ENCODE results near the gene ABHD13. TPM values are rescaled to one million over a fixed set of nuclear protein-coding genes. Genes with fewer than 3 reads are reported as not detected.
A peak's percentile ranks its signal among the peaks of the same experiment; 100 is the strongest.

ABHD13 gene
- polyA plus RNA-seq (2012; ENCODE audit: low read depth, missing spikeins) = 4.0 TPM

- TF ChIP-seq SPI1 (IDR thresholded peaks at IDR 0.05; ENCODE audit: low read depth, low read length) = no peak
- peak; percentile 55 for TF ChIP-seq TAF1 (IDR thresholded peaks at IDR 0.05; ENCODE audit: low read depth, low read length)
- no peak for TF ChIP-seq PAX5 (IDR thresholded peaks at IDR 0.05; ENCODE audit: insufficient read depth, low read length, severe bottlenecking)
- peak; percentile 70; the same call in 1 of the 2 replicates for TF ChIP-seq POLR2A (IDR thresholded peaks at IDR 0.05; ENCODE audit: low read depth, low read length)
- peak; percentile 56; the same call in 1 of the 2 replicates for TF ChIP-seq POU2F2 (IDR thresholded peaks at IDR 0.05; ENCODE audit: low read depth, low read length)
- TF ChIP-seq POLR2AphosphoS5 (IDR thresholded peaks at IDR 0.05; ENCODE audit: low read depth, low read length) = peak; percentile 70
- DNase-seq (ENCODE audit: insufficient read length, low spot score) = peak; percentile 85
- FAIRE-seq = peak; percentile 92
Measured at GRCh38 chr13:108218044-108218974, at the start of gene ABHD13. Gene ABHD13 (plus strand): TSS chr13:108218392. CDS start chr13:108229219, 10,827 bp downstream.

- TF ChIP-seq TAF1 (IDR thresholded peaks at IDR 0.05; ENCODE audit: low read depth, low read length) (no peak), POLR2A (IDR thresholded peaks at IDR 0.05; ENCODE audit: low read depth, low read length) (no peak), PAX5 (IDR thresholded peaks at IDR 0.05; ENCODE audit: insufficient read depth, low read length, severe bottlenecking) (no peak), POLR2AphosphoS5 (IDR thresholded peaks at IDR 0.05; ENCODE audit: low read depth, low read length) (no peak), POU2F2 (IDR thresholded peaks at IDR 0.05; ENCODE audit: low read depth, low read length) (no peak), SPI1 (IDR thresholded peaks at IDR 0.05; ENCODE audit: low read depth, low read length) (no peak)
- DNase-seq (ENCODE audit: insufficient read length, low spot score) (no peak), FAIRE-seq (no peak)
Measured at GRCh38 chr13:108168929-108169328, 49.3 kb upstream of the ABHD13 start.

GRCh38 chr13:108176685-108177274, 41.4 kb upstream of the ABHD13 start:
- no peak for FAIRE-seq
- no peak for TF ChIP-seq PAX5 (IDR thresholded peaks at IDR 0.05; ENCODE audit: insufficient read depth, low read length, severe bottlenecking)
- TF ChIP-seq POU2F2 (IDR thresholded peaks at IDR 0.05; ENCODE audit: low read depth, low read length) = no peak
- TF ChIP-seq TAF1 (IDR thresholded peaks at IDR 0.05; ENCODE audit: low read depth, low read length) = no peak
- TF ChIP-seq POLR2A (IDR thresholded peaks at IDR 0.05; ENCODE audit: low read depth, low read length) = no peak
- TF ChIP-seq POLR2AphosphoS5 (IDR thresholded peaks at IDR 0.05; ENCODE audit: low read depth, low read length) = no peak
- TF ChIP-seq SPI1 (IDR thresholded peaks at IDR 0.05; ENCODE audit: low read depth, low read length) = no peak
- DNase-seq (ENCODE audit: insufficient read length, low spot score) = peak; percentile 9

GRCh38 chr13:108178078-108178477, 40.1 kb upstream of the ABHD13 start:
- FAIRE-seq (no peak), DNase-seq (ENCODE audit: insufficient read length, low spot score) (no peak)
- TF ChIP-seq POLR2A (IDR thresholded peaks at IDR 0.05; ENCODE audit: low read depth, low read length) (no peak), POLR2AphosphoS5 (IDR thresholded peaks at IDR 0.05; ENCODE audit: low read depth, low read length) (no peak), TAF1 (IDR thresholded peaks at IDR 0.05; ENCODE audit: low read depth, low read length) (no peak), POU2F2 (IDR thresholded peaks at IDR 0.05; ENCODE audit: low read depth, low read length) (no peak), SPI1 (IDR thresholded peaks at IDR 0.05; ENCODE audit: low read depth, low read length) (no peak)

- no peak for DNase-seq (ENCODE audit: insufficient read length, low spot score)
- FAIRE-seq = no peak
- no peak for TF ChIP-seq SPI1 (IDR thresholded peaks at IDR 0.05; ENCODE audit: low read depth, low read length)
- TF ChIP-seq TAF1 (IDR thresholded peaks at IDR 0.05; ENCODE audit: low read depth, low read length) = no peak
- no peak for TF ChIP-seq POU2F2 (IDR thresholded peaks at IDR 0.05; ENCODE audit: low read depth, low read length)
- TF ChIP-seq POLR2A (IDR thresholded peaks at IDR 0.05; ENCODE audit: low read depth, low read length) = no peak
- no peak for TF ChIP-seq POLR2AphosphoS5 (IDR thresholded peaks at IDR 0.05; ENCODE audit: low read depth, low read length)
- TF ChIP-seq PAX5 (IDR thresholded peaks at IDR 0.05; ENCODE audit: insufficient read depth, low read length, severe bottlenecking) = no peak
Measured at GRCh38 chr13:108182652-108183051, 35.5 kb upstream of the ABHD13 start.

- FAIRE-seq = no peak
- TF ChIP-seq POU2F2 (IDR thresholded peaks at IDR 0.05; ENCODE audit: low read depth, low read length) = no peak
- no peak for TF ChIP-seq PAX5 (IDR thresholded peaks at IDR 0.05; ENCODE audit: insufficient read depth, low read length, severe bottlenecking)
- TF ChIP-seq POLR2A (IDR thresholded peaks at IDR 0.05; ENCODE audit: low read depth, low read length) = no peak
- TF ChIP-seq SPI1 (IDR thresholded peaks at IDR 0.05; ENCODE audit: low read depth, low read length) = no peak
- TF ChIP-seq TAF1 (IDR thresholded peaks at IDR 0.05; ENCODE audit: low read depth, low read length) = no peak
- TF ChIP-seq POLR2AphosphoS5 (IDR thresholded peaks at IDR 0.05; ENCODE audit: low read depth, low read length) = no peak
- DNase-seq (ENCODE audit: insufficient read length, low spot score) = no peak
Measured at GRCh38 chr13:108185223-108185622, 33.0 kb upstream of the ABHD13 start.

GRCh38 chr13:108188260-108188659, 29.9 kb upstream of the ABHD13 start:
- DNase-seq (ENCODE audit: insufficient read length, low spot score) = no peak
- no peak for FAIRE-seq
- no peak for TF ChIP-seq PAX5 (IDR thresholded peaks at IDR 0.05; ENCODE audit: insufficient read depth, low read length, severe bottlenecking)
- TF ChIP-seq POLR2A (IDR thresholded peaks at IDR 0.05; ENCODE audit: low read depth, low read length) = no peak
- TF ChIP-seq TAF1 (IDR thresholded peaks at IDR 0.05; ENCODE audit: low read depth, low read length) = no peak
- TF ChIP-seq SPI1 (IDR thresholded peaks at IDR 0.05; ENCODE audit: low read depth, low read length) = no peak
- no peak for TF ChIP-seq POU2F2 (IDR thresholded peaks at IDR 0.05; ENCODE audit: low read depth, low read length)
- TF ChIP-seq POLR2AphosphoS5 (IDR thresholded peaks at IDR 0.05; ENCODE audit: low read depth, low read length) = no peak

GRCh38 chr13:108190897-108191296, 27.3 kb upstream of the ABHD13 start:
- no peak for DNase-seq (ENCODE audit: insufficient read length, low spot score)
- no peak for FAIRE-seq
- TF ChIP-seq POLR2A (IDR thresholded peaks at IDR 0.05; ENCODE audit: low read depth, low read length) = no peak
- TF ChIP-seq POLR2AphosphoS5 (IDR thresholded peaks at IDR 0.05; ENCODE audit: low read depth, low read length) = no peak
- TF ChIP-seq PAX5 (IDR thresholded peaks at IDR 0.05; ENCODE audit: insufficient read depth, low read length, severe bottlenecking) = no peak
- no peak for TF ChIP-seq TAF1 (IDR thresholded peaks at IDR 0.05; ENCODE audit: low read depth, low read length)
- no peak for TF ChIP-seq SPI1 (IDR thresholded peaks at IDR 0.05; ENCODE audit: low read depth, low read length)
- TF ChIP-seq POU2F2 (IDR thresholded peaks at IDR 0.05; ENCODE audit: low read depth, low read length) = no peak

- TF ChIP-seq POU2F2 (IDR thresholded peaks at IDR 0.05; ENCODE audit: low read depth, low read length) (no peak), POLR2A (IDR thresholded peaks at IDR 0.05; ENCODE audit: low read depth, low read length) (no peak), SPI1 (IDR thresholded peaks at IDR 0.05; ENCODE audit: low read depth, low read length) (no peak), PAX5 (IDR thresholded peaks at IDR 0.05; ENCODE audit: insufficient read depth, low read length, severe bottlenecking) (no peak), TAF1 (IDR thresholded peaks at IDR 0.05; ENCODE audit: low read depth, low read length) (no peak), POLR2AphosphoS5 (IDR thresholded peaks at IDR 0.05; ENCODE audit: low read depth, low read length) (no peak)
- DNase-seq (ENCODE audit: insufficient read length, low spot score) (no peak), FAIRE-seq (no peak)
Measured at GRCh38 chr13:108193806-108194205, 24.4 kb upstream of the ABHD13 start.

Measured in GM12891 (cell line).